Fibroblast of upper back skin (primary cell): ENCODE measurements around the gene WDR17.

Experiments used
- DNase-seq: peaks from one replicate; pipeline ENCODE4 v3.0.0-alpha.2; 2013

Gene WDR17

DNA sequence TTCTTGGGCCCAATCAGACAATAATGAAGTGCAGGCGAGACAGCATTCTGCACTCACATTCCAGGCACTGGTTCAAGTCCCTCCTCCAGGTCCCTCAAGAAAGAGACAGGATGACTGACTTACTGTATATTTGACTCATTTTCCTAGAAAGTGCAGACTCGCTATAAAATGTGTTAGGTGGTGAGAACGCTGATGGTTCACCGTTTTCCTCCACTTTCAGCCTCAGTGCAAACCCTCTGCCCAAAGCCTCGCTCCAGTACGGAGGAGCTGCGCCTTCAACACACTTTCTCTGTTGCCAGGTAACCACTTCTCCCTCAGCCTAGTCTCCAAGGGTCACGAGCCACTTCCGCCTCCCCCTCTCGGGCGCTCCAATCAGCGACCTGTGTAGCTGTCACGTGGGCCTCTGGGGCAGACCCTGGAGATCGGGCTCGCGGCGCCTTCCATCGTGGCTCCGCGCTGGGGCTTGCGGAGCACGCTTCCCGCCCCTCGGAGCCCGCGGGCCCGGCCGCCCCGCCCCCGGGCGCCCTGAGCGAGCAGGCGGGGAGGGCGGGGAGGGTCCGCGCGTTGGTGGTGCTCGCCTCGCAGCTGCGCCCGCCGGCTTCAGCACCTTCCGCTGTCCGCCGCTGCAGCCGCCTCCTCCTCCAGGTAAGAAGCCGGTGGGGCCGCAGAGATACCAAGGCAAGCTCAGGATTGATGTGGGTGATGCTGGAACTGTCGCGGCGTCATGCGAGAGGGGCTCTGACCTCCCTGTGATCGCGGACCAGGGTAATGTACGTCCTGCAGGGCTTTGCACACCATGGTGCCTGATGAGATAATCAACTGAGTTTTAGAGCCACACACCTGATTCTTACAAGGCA, at the start of gene WDR17:
Gene WDR17 (plus strand): TSS at position 407 of the 857 bp plus-strand sequence. CDS start 45,740 bp downstream, outside the sequence.
- peak; percentile 83 for DNase-seq

- DNase-seq, result no peak
Observed at GRCh38 chr4:176016601-176017000, 49.0 kb upstream of the WDR17 start.

DNA sequence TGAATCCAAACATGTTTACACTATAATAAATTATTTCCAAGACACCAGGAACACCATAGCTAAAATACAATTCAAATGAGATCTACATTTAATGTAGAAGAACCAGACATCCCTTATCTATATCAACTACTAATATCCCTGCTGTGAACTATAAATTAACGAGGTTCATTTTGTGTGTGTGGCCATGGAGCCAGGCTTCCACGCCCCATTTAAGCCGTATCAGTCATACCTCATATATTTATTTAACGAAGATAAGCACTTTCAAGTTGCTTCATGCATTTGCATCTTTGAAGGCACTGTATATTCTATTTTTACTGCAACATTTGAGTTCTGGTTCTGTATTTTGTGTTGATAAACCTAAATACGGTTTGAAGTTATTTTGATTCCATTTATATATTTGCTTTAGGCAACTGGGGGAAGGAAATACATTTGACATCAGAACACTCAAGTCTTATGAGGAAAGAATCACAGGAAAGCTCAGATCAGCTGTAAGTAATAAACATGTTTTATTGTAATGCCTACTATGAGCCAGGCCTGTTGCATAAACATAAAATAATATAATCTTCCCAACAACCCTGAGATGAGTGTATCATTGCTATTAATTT, 45.1 kb upstream of the WDR17 start:
- DNase-seq, result no peak

DNA sequence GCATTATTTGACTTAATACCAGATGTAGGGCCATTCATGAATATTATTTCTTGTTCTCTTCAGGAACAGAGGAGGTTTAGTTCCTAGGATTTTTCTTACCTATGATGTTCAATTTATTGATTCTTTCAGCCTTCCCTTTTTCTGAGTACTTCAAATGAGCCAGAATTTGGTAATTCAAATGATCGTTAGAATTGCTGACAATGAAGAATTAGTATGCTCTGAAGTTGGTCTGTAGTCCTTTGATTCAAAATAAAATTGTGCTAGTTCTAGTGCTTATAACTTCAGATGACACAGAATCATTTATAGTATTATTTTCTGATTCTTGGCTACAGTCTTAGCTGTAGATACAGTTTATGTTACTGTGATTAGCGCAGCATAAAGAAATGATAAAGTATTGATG, 35.2 kb upstream of the WDR17 start:
- no peak for DNase-seq

DNA sequence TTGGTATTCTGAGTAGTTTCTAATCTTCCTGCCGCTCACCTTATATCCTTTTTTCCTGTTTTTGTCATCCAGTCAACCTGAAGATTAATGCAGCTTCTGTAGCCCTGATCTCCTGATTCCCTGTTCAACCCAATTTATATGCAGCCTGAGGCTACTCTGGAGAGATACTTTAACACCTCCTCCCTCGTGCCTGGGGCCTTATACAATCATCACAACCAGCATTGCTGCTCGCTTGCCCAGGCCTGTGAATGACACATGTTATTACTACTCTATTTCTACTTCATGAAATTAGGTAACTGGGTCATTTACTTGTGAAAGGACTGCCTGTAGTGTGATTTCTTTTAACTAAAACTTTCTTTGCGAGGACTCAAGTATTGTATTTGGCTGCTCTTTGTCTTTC, 33.7 kb upstream of the WDR17 start:
- DNase-seq, result no peak

DNA sequence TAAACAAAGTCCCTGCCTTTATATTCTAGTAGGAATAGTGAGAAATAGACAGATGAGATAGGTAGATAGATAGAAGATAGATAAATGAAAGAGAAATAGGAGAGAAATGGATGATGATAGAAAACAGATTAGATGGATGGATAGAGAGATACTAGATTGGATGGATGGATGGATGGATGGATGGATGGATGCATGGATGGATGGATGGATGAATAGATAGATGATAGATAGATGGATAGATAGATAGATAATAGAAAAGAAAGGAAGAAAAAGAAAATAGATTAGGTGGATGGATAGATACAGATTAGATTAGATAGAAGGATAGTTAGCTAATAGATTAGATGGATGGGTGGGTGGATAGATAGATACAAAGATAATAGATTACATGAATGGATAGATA, 33.2 kb upstream of the WDR17 start:
- no peak for DNase-seq

- peak; percentile 46 for DNase-seq
Observed at GRCh38 chr4:176034499-176034898, 31.1 kb upstream of the WDR17 start.

GRCh38 chr4:176034936-176035335, 30.7 kb upstream of the WDR17 start:
- no peak for DNase-seq

- no peak for DNase-seq
Observed at GRCh38 chr4:176036585-176037205, 28.9 kb upstream of the WDR17 start.

DNA sequence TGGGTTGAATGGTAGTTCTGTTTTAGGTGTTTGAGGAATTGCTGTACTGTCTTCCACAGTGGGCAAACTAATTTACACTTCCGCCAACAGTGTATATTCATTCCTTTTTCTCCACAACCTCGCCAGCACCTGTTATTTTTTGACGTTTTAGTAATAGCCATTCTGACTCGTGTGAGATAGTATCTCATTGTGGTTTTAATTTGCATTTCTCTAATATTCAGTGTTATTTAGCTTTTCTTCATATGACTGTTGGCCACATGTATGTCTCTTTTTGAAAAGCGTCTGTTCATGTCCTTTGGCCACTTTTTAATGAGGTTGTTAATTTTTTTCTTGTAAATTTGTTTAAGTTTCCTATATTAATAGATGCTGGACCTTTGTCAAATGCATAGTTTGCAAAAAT, 26.9 kb upstream of the WDR17 start:
- no peak for DNase-seq

- no peak for DNase-seq
Observed at GRCh38 chr4:176042195-176042594, 23.4 kb upstream of the WDR17 start.

DNA sequence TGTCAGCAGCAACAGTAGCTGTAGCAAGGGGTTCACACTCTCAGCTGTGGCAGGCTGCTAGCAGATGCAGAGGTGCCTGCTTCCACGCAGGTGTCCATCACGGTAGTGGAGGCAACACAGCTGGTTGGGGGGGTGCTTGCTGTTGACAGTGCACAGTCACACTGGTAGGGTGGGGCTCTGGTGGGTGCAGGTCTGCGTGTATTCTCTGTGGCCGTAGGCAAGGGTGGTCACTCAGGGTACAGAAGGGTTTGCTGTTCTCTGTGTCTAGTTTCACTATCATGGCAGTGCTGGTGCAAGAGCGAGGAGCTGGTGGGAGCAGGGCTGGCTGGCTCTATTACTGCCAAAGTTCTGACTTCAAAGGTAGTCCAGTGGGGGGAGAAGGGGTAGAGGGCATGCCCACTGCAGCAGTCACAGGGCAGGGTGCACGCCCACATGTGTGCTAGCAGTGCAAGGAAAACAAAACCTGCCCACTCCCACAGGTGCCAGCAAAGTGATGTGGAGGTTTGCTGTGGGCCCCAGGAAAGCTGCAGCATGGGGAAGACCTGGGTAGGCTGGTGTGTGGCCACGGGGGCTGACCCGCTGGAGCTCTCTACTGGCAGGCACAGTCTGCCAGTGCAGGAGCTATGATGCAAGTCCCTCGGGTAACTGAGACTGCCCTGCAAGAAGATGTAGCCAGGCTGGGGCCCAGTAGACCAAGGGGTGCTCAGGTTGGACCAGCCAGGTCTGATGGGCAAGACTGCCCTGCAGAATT, 21.6 kb upstream of the WDR17 start:
- DNase-seq, result no peak

GRCh38 chr4:176044589-176044951, 21.1 kb upstream of the WDR17 start:
- DNase-seq, result peak; percentile 13

- DNase-seq, result no peak
Observed at GRCh38 chr4:176048631-176049030, 17.0 kb upstream of the WDR17 start.

DNA sequence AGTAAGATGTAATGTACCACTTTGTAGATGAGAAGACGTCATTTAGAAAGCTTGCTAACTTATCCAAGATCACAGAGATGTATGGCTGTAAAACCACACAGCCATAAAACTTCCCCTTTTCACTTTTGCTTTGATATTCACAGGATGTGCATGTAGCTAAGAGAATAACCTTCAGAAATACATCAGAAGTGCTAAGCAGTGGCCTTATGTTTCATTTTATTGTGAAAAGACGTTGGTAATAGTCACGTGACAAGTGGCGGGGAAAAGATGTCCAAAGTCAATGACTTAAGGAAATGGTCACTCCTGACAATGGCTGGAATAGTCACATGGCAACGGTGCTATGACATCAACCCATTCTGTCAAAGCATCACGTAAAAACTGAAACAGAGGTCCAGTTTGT, 12.9 kb upstream of the WDR17 start:
- DNase-seq, result no peak

DNA sequence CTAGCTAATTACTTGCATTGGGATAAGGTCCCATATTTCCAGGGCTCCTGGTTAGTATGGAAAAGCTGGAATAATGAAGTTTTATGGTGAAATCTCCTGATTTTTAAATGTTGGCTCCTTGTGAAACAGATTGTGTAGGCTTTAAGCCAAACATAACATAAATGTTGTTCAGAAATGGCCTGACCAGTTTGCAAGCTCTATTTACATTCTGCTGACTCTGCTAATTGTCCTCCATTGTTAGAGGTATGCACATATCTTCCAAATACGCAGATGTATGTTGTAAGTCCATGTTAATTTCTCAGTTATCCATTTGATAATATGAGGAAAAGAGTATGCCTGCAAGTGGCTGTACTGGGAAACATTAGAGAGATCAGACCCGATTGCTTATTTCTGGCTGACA, 11.9 kb upstream of the WDR17 start:
- DNase-seq, result no peak

GRCh38 chr4:176054942-176055341, 10.7 kb upstream of the WDR17 start:
- no peak for DNase-seq

GRCh38 chr4:176063718-176064117, 1.9 kb upstream of the WDR17 start:
- no peak for DNase-seq

- DNase-seq, result no peak
Observed at GRCh38 chr4:176064539-176064938, 1.1 kb upstream of the WDR17 start.

DNA sequence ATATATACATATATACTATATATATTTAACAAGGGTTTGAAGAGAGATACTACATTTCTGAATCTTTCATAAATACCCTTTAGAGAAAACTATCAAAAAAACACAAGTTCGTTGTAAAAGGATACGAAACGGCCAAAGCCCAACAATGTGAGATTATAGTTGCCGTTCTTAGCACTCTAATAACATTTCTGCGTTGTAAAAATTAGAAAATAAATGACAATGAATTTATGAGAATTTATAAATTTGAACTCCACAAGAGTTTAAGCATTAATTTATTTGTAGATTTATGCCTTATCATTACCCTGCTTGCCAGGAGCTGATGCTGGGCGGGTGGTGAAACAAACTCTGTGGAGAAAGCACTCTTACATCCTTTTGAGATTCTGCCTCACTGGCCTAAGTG, 1.1 kb downstream of the WDR17 start:
- DNase-seq, result no peak

- DNase-seq, result no peak
Observed at GRCh38 chr4:176077561-176077960, 11.9 kb downstream of the WDR17 start.

DNA sequence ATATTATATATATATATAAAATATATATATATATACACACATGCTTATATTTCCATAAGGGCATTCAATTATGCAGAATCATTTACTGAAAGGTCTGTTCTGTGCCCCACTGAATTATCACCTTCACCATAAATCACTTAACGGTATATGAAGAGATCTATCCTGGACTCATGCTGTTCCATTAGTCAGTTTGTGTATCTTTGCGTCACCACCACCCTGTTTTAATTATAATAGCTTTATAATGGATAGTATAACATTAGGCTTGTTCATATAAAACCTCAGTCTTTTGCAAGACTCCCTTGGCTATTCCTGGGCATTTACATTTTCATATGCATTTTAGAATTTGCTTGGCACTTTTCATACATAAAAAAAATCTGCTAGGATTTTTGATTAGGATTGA, 19.1 kb downstream of the WDR17 start:
- DNase-seq, result peak; percentile 6

DNA sequence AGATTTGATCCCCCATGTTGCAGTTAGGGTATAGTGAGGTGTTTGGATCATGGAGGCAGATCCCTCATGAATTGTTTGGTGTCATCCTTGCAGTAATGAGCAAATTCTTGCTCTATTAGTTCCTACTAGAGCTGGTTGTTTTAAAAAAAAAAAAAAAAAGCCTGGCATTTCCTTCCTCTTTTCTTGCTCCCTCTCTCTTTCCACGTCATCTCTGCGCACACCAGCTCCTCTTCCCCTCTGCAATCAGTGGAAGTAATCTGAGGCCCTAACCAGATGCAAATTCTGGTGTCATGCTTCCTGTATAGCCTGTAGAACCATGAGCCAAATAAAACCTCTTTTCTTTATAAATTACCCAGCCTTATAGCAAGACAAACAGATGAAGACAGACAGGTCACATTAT, 24.5 kb downstream of the WDR17 start:
- DNase-seq, result no peak

GRCh38 chr4:176099314-176099713, 33.7 kb downstream of the WDR17 start:
- no peak for DNase-seq
